Psoas muscle (tissue), 8 donors: ENCODE results near the gene SBF2. TPM values are rescaled to one million over a fixed set of nuclear protein-coding genes. Genes with fewer than 3 reads are reported as not detected.

Source experiments
- ATAC-seq, 4 donors: fragments of 200-7000 bp; cut with Tn5 transposase; one replicate each; pipeline ENCODE4 v1.9.1; 2020; ENCODE audit warnings: moderate library complexity in 3 of 4, mild to moderate bottlenecking in 2 of 4
- DNase-seq, 2 donors: peaks; one replicate each; pipeline ENCODE4 v3.0.0-alpha.2; 2020
- H3K27ac ChIP-seq: fragments of 200-600 bp; one replicate; pipeline ENCODE4 v1.8.0; 2022
- H3K27me3 ChIP-seq, 3 donors: fragments of 200-600 bp in 1 of 3; one replicate each; pipeline versions ENCODE4 v1.6.1 to v1.8.0; 2013 to 2022; ENCODE audit warnings: low read length in 2 of 3, mild to moderate bottlenecking in 2 of 3, moderate library complexity in 1 of 3; ENCODE audit not compliant: insufficient read depth in 3 of 3
- H3K36me3 ChIP-seq, 2 donors: fragments of 200-600 bp in 1 of 2; one replicate each; pipeline versions ENCODE4 v1.6.1 to v1.8.0; 2013 to 2022; ENCODE audit warnings: low read depth in 1 of 2, mild to moderate bottlenecking in 1 of 2, moderate library complexity in 1 of 2; ENCODE audit not compliant: insufficient read depth in 1 of 2
- H3K4me1 ChIP-seq: fragments of 200-600 bp; one replicate; pipeline ENCODE4 v1.8.0; 2022
- H3K4me3 ChIP-seq: fragments of 200-600 bp; one replicate; pipeline ENCODE4 v1.8.0; 2022; ENCODE audit warnings: mild to moderate bottlenecking
- H3K9me3 ChIP-seq: fragments of 200-600 bp; one replicate; pipeline ENCODE4 v1.8.0; 2022
- CTCF ChIP-seq: fragments of 200-600 bp; IDR thresholded peaks from one replicate; pipeline ENCODE4 v1.8.0; 2022; ENCODE audit warnings: antibody characterized with exemption
- WGBS, 3 donors: extraction: QIAGEN DNeasy Blood & Tissue Kit; methylation state at CpG; one replicate each; pipeline versions ENCODE4 v1.1.6 to v1.1.7; 2013; 5-methylcytosine and 5-hydroxymethylcytosine counted together
- intact Hi-C, 2 donors: fragments of 100-400 bp; cut with DNase I; formaldehyde crosslinking; loops; one replicate each; pipeline versions ENCODE4 v1.11.0 to v1.14.2; 2022
- polyA plus RNA-seq, 3 donors: library from polyadenylated mRNA; stranded (reverse); fragments of 200-250 nt; gene quantifications; one replicate each; pipeline ENCODE4 v1.2.3, GENCODE V29; 2013
- total RNA-seq, 4 donors: library from RNA; stranded (reverse); fragmentation: NEBNext Ultra II Directional in 2 of 4; extraction: Animal tissue kit (Norgen Biotek cat#: 25700) in 2 of 4; gene quantifications; one replicate each; pipeline versions ENCODE4 v1.2.1 to v1.2.4, GENCODE V29; 2021 to 2023
- donor health status: healthy with polysubstance abuse.
- donor health status: DM: no; HTN: no; CAD: no; lungs with moderate emphysema.
- donor health status: Bipolar disorder and iron deficiency.
- donor health status: healthy.
- donor health status: DM: yes; HTN: yes; CAD: no.
- donor health status: DM: no; HTN: no; CAD: no.
- donor health status: DM: no; HTN: no; CAD: no.
- donor health status: DM: yes; HTN: yes; CAD: no.

SBF2 gene
- total and polyA plus RNA-seq, 7 donors: 3.3 to 12.6 (median 10.6) TPM

DNA sequence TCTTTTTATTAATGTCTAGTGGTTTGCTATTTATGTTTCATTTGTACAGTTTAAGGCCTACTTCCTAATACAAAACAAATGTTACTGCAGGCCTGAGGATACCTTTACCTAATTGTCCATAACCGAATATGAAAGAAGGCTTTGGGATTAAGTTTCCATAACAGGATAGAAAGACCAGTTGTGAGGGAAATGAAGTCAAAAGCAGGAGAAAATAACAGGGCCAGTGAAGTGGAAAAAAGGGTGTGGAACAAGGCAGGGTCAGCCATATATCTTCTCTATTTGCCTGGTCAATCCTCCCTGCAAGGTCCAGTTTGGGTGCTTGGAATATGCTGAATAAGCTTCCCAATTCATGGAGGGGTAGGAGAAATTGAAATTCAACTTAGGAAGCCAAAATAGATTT is 418.6 kb downstream of the SBF2 start:
- no peak overlapping the region for H3K27ac ChIP-seq
- no peaks in the 10 kb centered on the region for H3K9me3 ChIP-seq
- intact Hi-C loops: no loop called here
- 39 to 64% (median 55%) methylated on average over 1 of the region's 1 CpG for WGBS, 3 donors
- no peak for TF ChIP-seq CTCF
- ATAC-seq: no peak
- H3K36me3 ChIP-seq: no peaks in the 10 kb centered on the region
- DNase-seq: no peak
- H3K4me1 ChIP-seq: no peaks in the 10 kb centered on the region
- H3K4me3 ChIP-seq: no peak overlapping the region
- no peaks in the 10 kb centered on the region for H3K27me3 ChIP-seq

DNA sequence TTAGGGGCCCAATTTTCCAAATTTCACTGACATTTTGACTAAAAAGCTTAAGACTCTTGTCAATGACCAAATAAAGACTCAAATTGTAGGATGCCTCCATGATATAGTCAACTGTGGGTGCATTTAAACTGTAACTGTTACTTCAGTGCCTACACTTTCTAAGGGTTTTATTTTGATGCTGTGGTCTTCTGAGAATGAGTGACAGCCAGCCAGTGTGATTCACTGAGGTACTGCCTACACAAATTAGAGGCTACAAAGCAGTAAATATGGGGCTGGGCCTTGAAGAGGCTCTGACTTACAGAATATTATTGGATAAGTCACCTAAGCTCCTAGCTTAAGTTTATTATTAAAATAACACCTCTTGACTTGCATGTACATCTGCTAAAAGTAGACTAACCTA is 419.6 kb downstream of the SBF2 start:
- Histone ChIP-seq H3K9me3 (no peaks in the 10 kb centered on the region), H3K27me3 (no peaks in the 10 kb centered on the region), H3K36me3 (no peaks in the 10 kb centered on the region), H3K27ac (no peak overlapping the region), H3K4me3 (no peak overlapping the region), H3K4me1 (no peaks in the 10 kb centered on the region)
- intact Hi-C loops: no loop called here
- ATAC-seq (no peak), DNase-seq (no peak)
- TF ChIP-seq CTCF: no peak

DNA sequence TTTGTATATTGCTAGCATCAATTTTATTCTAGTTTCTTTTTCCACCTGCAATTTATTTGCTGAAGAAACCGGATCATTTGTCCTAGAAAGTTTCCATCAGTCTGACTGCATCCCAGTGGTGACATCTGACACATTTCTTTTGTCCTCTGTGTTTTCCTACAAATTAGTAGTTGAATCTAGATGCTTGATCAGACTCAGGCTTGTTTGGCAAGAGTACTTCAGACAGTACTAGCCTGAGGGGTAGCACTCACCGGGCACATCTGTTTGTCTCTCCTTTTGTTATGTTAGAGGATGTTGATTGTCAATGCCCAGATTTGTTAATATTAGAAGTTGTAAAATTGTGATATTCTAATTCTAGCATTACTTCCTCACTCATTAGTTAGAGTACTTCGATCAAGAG is 425.4 kb downstream of the SBF2 start:
- intact Hi-C loops: no loop called here
- WGBS, 3 donors: 91 to 99% (median 95%) methylated on average over 3 of the region's 3 CpGs
- ATAC-seq (no peak), DNase-seq (no peak)
- Histone ChIP-seq H3K36me3 (no peaks in the 10 kb centered on the region), H3K27me3 (no peaks in the 10 kb centered on the region), H3K4me3 (no peak overlapping the region), H3K27ac (no peak overlapping the region), H3K9me3 (no peaks in the 10 kb centered on the region), H3K4me1 (no peaks in the 10 kb centered on the region)
- TF ChIP-seq CTCF: no peak

GRCh38 chr11:9862981-9863380 is 431.0 kb downstream of the SBF2 start:
- ATAC-seq: no peak
- Histone ChIP-seq H3K4me1 (no peaks in the 10 kb centered on the region), H3K27me3 (no peaks in the 10 kb centered on the region), H3K4me3 (no peak overlapping the region), H3K9me3 (no peaks in the 10 kb centered on the region), H3K36me3 (no peaks in the 10 kb centered on the region), H3K27ac (no peak overlapping the region)
- intact Hi-C loops: loop anchor here (5.0 kb wide), 4 partner anchors 106 to 459 kb away; partner anchors contain the start of gene ADM (in 1 of the 2)
- no peak for TF ChIP-seq CTCF
- WGBS, 3 donors: 77 to 91% (median 84%) methylated on average over 2 of the region's 2 CpGs
- DNase-seq: no peak
